Measurements from ENCODE around the gene RNPEPL1.
A peak's percentile ranks its signal among the peaks of the same experiment; 100 is the strongest.
"Not testable (repeated sequence)": the region's sequence is repeated elsewhere in the genome, so short reads cannot be mapped to it uniquely, and the experiment has no call there.

Gene RNPEPL1

GRCh38 chr2:240560480-240561324 is 7.6 kb upstream of the RNPEPL1 start:
- peak overlapping the region; percentile 69 for H3K4me3 ChIP-seq (replicated peaks; ENCODE audit: low read depth, low read length)
- DNase-seq (ENCODE audit: low read depth): peak; percentile 98
- TF ChIP-seq CTCF (IDR thresholded peaks at IDR 0.05; ENCODE audit: low read length, missing control alignments): peak; percentile 21

GRCh38 chr2:240561325-240561971 is 6.8 kb upstream of the RNPEPL1 start:
- peak; percentile 63 for DNase-seq (ENCODE audit: low read depth)
- peak overlapping the region; percentile 69 for H3K4me3 ChIP-seq (replicated peaks; ENCODE audit: low read depth, low read length)
- no peak for TF ChIP-seq CTCF (IDR thresholded peaks at IDR 0.05; ENCODE audit: low read length, missing control alignments)

GRCh38 chr2:240563231-240563630 is 5.1 kb upstream of the RNPEPL1 start:
- not testable (repeated sequence) for DNase-seq (ENCODE audit: low read depth); H3K4me3 ChIP-seq (replicated peaks; ENCODE audit: low read depth, low read length)

GRCh38 chr2:240563951-240564560 is 4.2 kb upstream of the RNPEPL1 start:
- H3K4me3 ChIP-seq (replicated peaks; ENCODE audit: low read depth, low read length): no peak overlapping the region
- no peak for TF ChIP-seq CTCF (IDR thresholded peaks at IDR 0.05; ENCODE audit: low read length, missing control alignments)
- no peak for DNase-seq (ENCODE audit: low read depth)

GRCh38 chr2:240564561-240565332 is 3.5 kb upstream of the RNPEPL1 start:
- no peak overlapping the region for H3K4me3 ChIP-seq (replicated peaks; ENCODE audit: low read depth, low read length)
- TF ChIP-seq CTCF (IDR thresholded peaks at IDR 0.05; ENCODE audit: low read length, missing control alignments): peak; percentile 17
- peak; percentile 57 for DNase-seq (ENCODE audit: low read depth)

- peak overlapping the region; percentile 16 for H3K4me3 ChIP-seq (replicated peaks; ENCODE audit: low read depth, low read length)
- DNase-seq (ENCODE audit: low read depth): peak; percentile 67
- TF ChIP-seq CTCF (IDR thresholded peaks at IDR 0.05; ENCODE audit: low read length, missing control alignments): no peak
Observed at GRCh38 chr2:240565333-240566202, 2.7 kb upstream of the RNPEPL1 start.
